BLaER1 (cell line): ENCODE results near the gene HYDIN.

Experiments
- H3K27ac ChIP-seq: shearing (Covaris generic); formaldehyde crosslinking; 2 replicates; pipeline ENCODE4 v1.8.1; 2022
- H3K27me3 ChIP-seq: shearing (Covaris generic); formaldehyde crosslinking; 2 replicates; pipeline ENCODE4 v1.8.1; 2022
- H3K36me3 ChIP-seq: shearing (Covaris generic); formaldehyde crosslinking; 2 replicates; pipeline ENCODE4 v1.8.1; 2022
- H3K4me1 ChIP-seq: shearing (Covaris generic); formaldehyde crosslinking; 2 replicates; pipeline ENCODE4 v1.8.1; 2022
- H3K4me2 ChIP-seq: shearing (Covaris generic); formaldehyde crosslinking; 2 replicates; pipeline ENCODE4 v1.8.1; 2022
- H3K4me3 ChIP-seq: shearing (Covaris generic); formaldehyde crosslinking; 2 replicates; pipeline ENCODE4 v1.8.1; 2022
- H3K9ac ChIP-seq: shearing (Covaris generic); formaldehyde crosslinking; 2 replicates; pipeline ENCODE4 v1.8.1; 2022
- H3K9me3 ChIP-seq: shearing (Covaris generic); formaldehyde crosslinking; 2 replicates; pipeline ENCODE4 v1.8.1; 2022
- H4K20me1 ChIP-seq: shearing (Covaris generic); formaldehyde crosslinking; 2 replicates; pipeline ENCODE4 v1.8.1; 2022
- Cebpa-rat ChIP-seq: shearing (Covaris generic); IDR thresholded peaks from 2 replicates; pipeline ENCODE4 v1.8.1; 2022

Gene HYDIN

GRCh38 chr16:70788668-70789594, 441.6 kb downstream of the HYDIN start:
- Histone ChIP-seq H3K27ac (no peak overlapping the region), H3K4me2 (no peak overlapping the region), H3K9me3 (no peaks in the 10 kb centered on the region), H4K20me1 (peaks cover 85% of the 10 kb centered on the region), H3K4me3 (no peak overlapping the region), H3K9ac (no peak overlapping the region), H3K36me3 (peaks cover 78% of the 10 kb centered on the region), H3K27me3 (no peaks in the 10 kb centered on the region), H3K4me1 (peaks cover 20% of the 10 kb centered on the region; the same call in 1 of the 2 replicates)
- TF ChIP-seq Cebpa-rat, result no peak

DNA sequence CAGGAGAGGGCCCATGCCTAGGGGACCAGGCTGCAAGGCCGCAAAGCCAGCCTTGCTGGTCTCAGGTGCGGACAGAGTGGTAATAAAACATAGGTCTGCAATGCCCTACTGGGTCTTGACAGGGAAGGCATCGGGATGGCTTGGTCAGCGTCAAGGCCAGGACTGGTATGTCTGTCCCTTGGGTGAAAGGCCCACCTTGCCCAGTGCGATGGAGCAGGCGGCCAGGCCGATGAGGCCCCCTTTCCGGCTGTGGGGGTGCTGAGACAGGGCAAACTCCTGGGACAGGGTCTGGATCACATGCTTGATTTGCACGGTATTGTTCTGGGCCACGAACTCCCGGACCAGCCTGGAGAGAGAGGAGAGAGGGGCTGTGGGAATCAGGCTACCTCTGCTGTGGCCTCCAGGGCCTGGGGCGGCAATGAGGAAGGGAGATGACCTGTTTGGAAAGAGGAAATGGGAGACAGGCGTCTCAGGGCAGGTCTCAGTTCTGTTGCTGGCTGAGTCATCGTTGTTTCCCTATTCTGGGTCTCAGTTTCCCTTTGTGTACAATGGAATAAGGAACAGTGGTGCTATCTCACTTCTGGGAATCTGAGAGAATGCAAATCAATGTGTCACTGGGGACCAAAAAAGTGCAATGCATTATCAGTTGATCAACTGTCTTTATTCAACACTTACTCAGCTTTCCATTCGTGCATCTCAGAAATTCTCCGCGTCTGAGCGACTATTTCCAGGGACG, 444.3 kb downstream of the HYDIN start:
- Histone ChIP-seq H3K36me3 (peaks cover 95% of the 10 kb centered on the region), H3K4me1 (peaks cover 7% of the 10 kb centered on the region; the same call in 1 of the 2 replicates), H3K27ac (no peak overlapping the region), H3K9ac (no peak overlapping the region), H3K4me2 (no peak overlapping the region), H3K9me3 (peaks cover 4% of the 10 kb centered on the region; the same call in 1 of the 2 replicates), H3K27me3 (no peaks in the 10 kb centered on the region), H4K20me1 (peaks cover 58% of the 10 kb centered on the region), H3K4me3 (no peak overlapping the region)
- TF ChIP-seq Cebpa-rat, result no peak

GRCh38 chr16:70784692-70785555, 445.6 kb downstream of the HYDIN start:
- no peak for TF ChIP-seq Cebpa-rat
- H3K27me3 ChIP-seq, result no peaks in the 10 kb centered on the region
- no peak overlapping the region for H3K4me3 ChIP-seq
- H3K36me3 ChIP-seq, result peaks cover 96% of the 10 kb centered on the region
- H3K9ac ChIP-seq, result no peak overlapping the region
- no peak overlapping the region for H3K27ac ChIP-seq
- peaks cover 7% of the 10 kb centered on the region; the same call in 1 of the 2 replicates for H3K4me1 ChIP-seq
- H3K4me2 ChIP-seq, result no peak overlapping the region
- peaks cover 5% of the 10 kb centered on the region; the same call in 1 of the 2 replicates for H3K9me3 ChIP-seq
- peaks cover 45% of the 10 kb centered on the region for H4K20me1 ChIP-seq

GRCh38 chr16:70782237-70782636, 448.3 kb downstream of the HYDIN start:
- TF ChIP-seq Cebpa-rat, result no peak

GRCh38 chr16:70781800-70782199, 448.7 kb downstream of the HYDIN start:
- Histone ChIP-seq H3K27me3 (no peaks in the 10 kb centered on the region), H3K4me1 (peaks cover 7% of the 10 kb centered on the region; the same call in 1 of the 2 replicates), H3K27ac (no peak overlapping the region), H3K9me3 (peaks cover 5% of the 10 kb centered on the region; the same call in 1 of the 2 replicates), H3K36me3 (peaks cover 97% of the 10 kb centered on the region), H4K20me1 (peaks cover 14% of the 10 kb centered on the region), H3K4me2 (no peak overlapping the region), H3K9ac (no peak overlapping the region), H3K4me3 (no peak overlapping the region)
- no peak for TF ChIP-seq Cebpa-rat

More at GRCh38 chr16:70782237-70782636, 448.3 kb downstream of the HYDIN start:
- Histone ChIP-seq H3K9me3 (peaks cover 5% of the 10 kb centered on the region; the same call in 1 of the 2 replicates), H3K36me3 (peaks cover 98% of the 10 kb centered on the region), H3K27me3 (no peaks in the 10 kb centered on the region), H3K4me2 (no peak overlapping the region), H3K27ac (no peak overlapping the region), H3K4me3 (no peak overlapping the region), H4K20me1 (peaks cover 19% of the 10 kb centered on the region), H3K9ac (no peak overlapping the region), H3K4me1 (peaks cover 7% of the 10 kb centered on the region; the same call in 1 of the 2 replicates)

- peaks cover 94% of the 10 kb centered on the region for H3K36me3 ChIP-seq
Measured at GRCh38 chr16:70780546-70780945, 450.0 kb downstream of the HYDIN start.

DNA sequence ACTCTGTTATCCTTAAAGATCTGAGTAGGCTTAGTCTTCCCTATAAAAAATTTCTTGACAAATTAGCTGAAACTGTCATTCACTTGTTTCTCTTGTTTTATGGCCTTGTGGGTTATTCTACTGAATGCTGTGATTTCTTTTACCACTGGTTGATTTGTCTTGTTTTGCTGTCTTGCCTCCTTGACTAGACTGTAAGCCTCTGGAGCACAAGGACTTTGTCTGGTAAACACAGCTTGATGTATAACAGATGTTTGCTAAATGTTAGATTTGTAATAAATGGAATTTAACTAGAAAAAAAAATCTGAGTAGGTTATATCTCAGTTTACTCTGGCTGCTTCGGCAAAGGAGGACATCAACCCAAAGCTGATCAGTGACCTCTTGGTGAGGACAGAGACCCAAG, 451.2 kb downstream of the HYDIN start:
- H3K4me2 ChIP-seq, result no peak overlapping the region
- H3K27me3 ChIP-seq, result no peaks in the 10 kb centered on the region
- H4K20me1 ChIP-seq, result no peaks in the 10 kb centered on the region
- H3K4me1 ChIP-seq, result no peaks in the 10 kb centered on the region
- no peak overlapping the region for H3K4me3 ChIP-seq
- peaks cover 5% of the 10 kb centered on the region; the same call in 1 of the 2 replicates for H3K9me3 ChIP-seq
- no peak overlapping the region for H3K9ac ChIP-seq
- H3K27ac ChIP-seq, result no peak overlapping the region
- no peak for TF ChIP-seq Cebpa-rat
- peaks cover 89% of the 10 kb centered on the region for H3K36me3 ChIP-seq

More at GRCh38 chr16:70780546-70780945, 450.0 kb downstream of the HYDIN start:
- peaks cover 5% of the 10 kb centered on the region; the same call in 1 of the 2 replicates for H3K9me3 ChIP-seq
- H3K4me3 ChIP-seq, result no peak overlapping the region
- H3K9ac ChIP-seq, result no peak overlapping the region
- peaks cover 7% of the 10 kb centered on the region; the same call in 1 of the 2 replicates for H3K4me1 ChIP-seq
- peaks cover 2% of the 10 kb centered on the region; the same call in 1 of the 2 replicates for H4K20me1 ChIP-seq
- no peak overlapping the region for H3K4me2 ChIP-seq
- no peak for TF ChIP-seq Cebpa-rat
- no peaks in the 10 kb centered on the region for H3K27me3 ChIP-seq
- no peak overlapping the region for H3K27ac ChIP-seq

- H3K27me3 ChIP-seq, result no peaks in the 10 kb centered on the region
- no peak overlapping the region for H3K4me3 ChIP-seq
- H3K4me2 ChIP-seq, result no peak overlapping the region
- no peaks in the 10 kb centered on the region for H3K4me1 ChIP-seq
- H3K36me3 ChIP-seq, result peaks cover 89% of the 10 kb centered on the region
- peaks cover 5% of the 10 kb centered on the region; the same call in 1 of the 2 replicates for H3K9me3 ChIP-seq
- no peak overlapping the region for H3K9ac ChIP-seq
- H4K20me1 ChIP-seq, result no peaks in the 10 kb centered on the region
- no peak for TF ChIP-seq Cebpa-rat
- H3K27ac ChIP-seq, result no peak overlapping the region
Measured at GRCh38 chr16:70778901-70779309, 451.6 kb downstream of the HYDIN start.

- Histone ChIP-seq H3K36me3 (peaks cover 85% of the 10 kb centered on the region), H3K4me2 (no peak overlapping the region)
Measured at GRCh38 chr16:70777973-70778406, 452.5 kb downstream of the HYDIN start.

More at GRCh38 chr16:70777973-70778406, 452.5 kb downstream of the HYDIN start:
- Histone ChIP-seq H3K4me3 (no peak overlapping the region), H3K27ac (no peak overlapping the region), H3K27me3 (no peaks in the 10 kb centered on the region), H3K9ac (no peak overlapping the region), H3K4me1 (no peaks in the 10 kb centered on the region), H3K9me3 (peaks cover 5% of the 10 kb centered on the region; the same call in 1 of the 2 replicates), H4K20me1 (no peaks in the 10 kb centered on the region)
- TF ChIP-seq Cebpa-rat, result no peak
